Mesenchymal stem cell (in vitro differentiated cells and primary cell): Measurements from ENCODE around the gene ZFAND2A.
A peak's percentile ranks its signal among the peaks of the same experiment; 100 is the strongest.
"Not testable (repeated sequence)": the region's sequence is repeated elsewhere in the genome, so short reads cannot be mapped to it uniquely, and the experiment has no call there.

Experiments used
- DNase-seq: peaks from one replicate; pipeline ENCODE4 v3.0.0-alpha.2; 2013
- H2AFZ ChIP-seq: one replicate; pipeline ENCODE4 v1.6.1; 2013; ENCODE audit warnings: low read depth, mild to moderate bottlenecking, control low read depth, inconsistent platforms, low read length, moderate library complexity
- H2AK5ac ChIP-seq: 2 replicates; pipeline ENCODE4 v1.6.1; 2013; ENCODE audit warnings: low read length, moderate library complexity, mild to moderate bottlenecking, inconsistent platforms; ENCODE audit not compliant: severe bottlenecking
- H2BK120ac ChIP-seq: one replicate; pipeline ENCODE4 v1.6.1; 2013; ENCODE audit warnings: low read depth, mild to moderate bottlenecking, inconsistent platforms, low read length, moderate library complexity
- H2BK12ac ChIP-seq, 2 experiments: one replicate each; pipeline ENCODE4 v1.6.1; 2013; ENCODE audit warnings: inconsistent platforms in 2 of 2, low read length in 2 of 2, mild to moderate bottlenecking in 2 of 2, moderate library complexity in 2 of 2, control low read depth in 1 of 2
- H2BK15ac ChIP-seq: one replicate; pipeline ENCODE4 v1.6.1; 2013; ENCODE audit warnings: mild to moderate bottlenecking, low read depth, inconsistent platforms; ENCODE audit not compliant: poor library complexity, severe bottlenecking
- H2BK5ac ChIP-seq: 2 replicates; pipeline ENCODE4 v1.6.1; 2013; ENCODE audit warnings: low read depth, mild to moderate bottlenecking, low read length, control low read depth, inconsistent platforms; ENCODE audit not compliant: poor library complexity, severe bottlenecking
- H3K14ac ChIP-seq, 2 experiments: one replicate each; pipeline ENCODE4 v1.6.1; 2013; ENCODE audit warnings: inconsistent platforms in 2 of 2, low read length in 2 of 2, control low read depth in 1 of 2, mild to moderate bottlenecking in 1 of 2, moderate library complexity in 1 of 2
- H3K18ac ChIP-seq, 2 experiments: one replicate each; pipeline ENCODE4 v1.6.1; 2013; ENCODE audit warnings: inconsistent platforms in 2 of 2, low read length in 2 of 2, control low read depth in 1 of 2, low read depth in 1 of 2, mild to moderate bottlenecking in 1 of 2
- H3K23ac ChIP-seq, 2 experiments: one replicate each; pipeline ENCODE4 v1.6.1; 2013; ENCODE audit warnings: inconsistent platforms in 2 of 2, low read length in 2 of 2, mild to moderate bottlenecking in 2 of 2, moderate library complexity in 2 of 2, control low read depth in 1 of 2
- H3K27ac ChIP-seq: 2 replicates; pipeline ENCODE4 v1.5.1; 2013; ENCODE audit warnings: mild to moderate bottlenecking, moderate library complexity, low read length, control low read depth, inconsistent platforms; ENCODE audit not compliant: poor library complexity, severe bottlenecking
- H3K27me3 ChIP-seq, 2 experiments: 2 replicates each; pipeline versions ENCODE4 v1.6.1 to v1.7.0; 2013; ENCODE audit warnings: low read length in 2 of 2, mild to moderate bottlenecking in 2 of 2, moderate library complexity in 2 of 2, control low read depth in 1 of 2, inconsistent platforms in 1 of 2; ENCODE audit not compliant: control insufficient read depth in 1 of 2, insufficient read depth in 1 of 2
- H3K36me3 ChIP-seq, 2 experiments: 2 replicates each; pipeline versions ENCODE4 v1.6.1 to v1.7.0; 2013; ENCODE audit warnings: low read length in 2 of 2, control low read depth in 1 of 2, inconsistent platforms in 1 of 2, low read depth in 1 of 2, mild to moderate bottlenecking in 1 of 2; ENCODE audit not compliant: insufficient read depth in 2 of 2, control insufficient read depth in 1 of 2
- H3K4ac ChIP-seq, 2 experiments: one replicate each; pipeline ENCODE4 v1.6.1; 2013; ENCODE audit warnings: inconsistent platforms in 2 of 2, low read length in 2 of 2, mild to moderate bottlenecking in 2 of 2, moderate library complexity in 2 of 2, control low read depth in 1 of 2, low read depth in 1 of 2
- H3K4me1 ChIP-seq: 2 replicates; pipeline ENCODE4 v1.6.1; 2013; ENCODE audit warnings: low read depth, low read length, control low read depth; ENCODE audit not compliant: control insufficient read depth, insufficient read depth
- H3K4me2 ChIP-seq: 2 replicates; pipeline ENCODE4 v1.6.1; 2013; ENCODE audit warnings: low read length, mild to moderate bottlenecking, inconsistent platforms; ENCODE audit not compliant: poor library complexity, severe bottlenecking
- H3K4me3 ChIP-seq, 2 experiments: 2 replicates each; pipeline versions ENCODE4 v1.5.1 to v1.7.0; 2013; ENCODE audit warnings: low read length in 2 of 2, mild to moderate bottlenecking in 2 of 2, control low read depth in 1 of 2, low read depth in 1 of 2; ENCODE audit not compliant: insufficient read depth in 1 of 2
- H3K79me1 ChIP-seq: replicated peaks from 2 replicates; pipeline ENCODE4 v1.6.1; 2013; ENCODE audit warnings: mild to moderate bottlenecking, control low read depth, low read length, inconsistent platforms; ENCODE audit not compliant: poor library complexity, severe bottlenecking
- H3K9ac ChIP-seq: 2 replicates; pipeline ENCODE4 v1.7.0; 2013; ENCODE audit warnings: mild to moderate bottlenecking, low read length, moderate library complexity
- H3K9me3 ChIP-seq: 2 replicates; pipeline ENCODE4 v1.7.0; 2013; ENCODE audit warnings: mild to moderate bottlenecking, low read length; ENCODE audit not compliant: control insufficient read depth
- H4K8ac ChIP-seq: one replicate; pipeline ENCODE4 v1.6.1; 2013; ENCODE audit warnings: inconsistent platforms, mild to moderate bottlenecking, low read length, moderate library complexity
- H4K91ac ChIP-seq: one replicate; pipeline ENCODE4 v1.6.1; 2013; ENCODE audit warnings: mild to moderate bottlenecking, low read length, inconsistent platforms
- WGBS: methylation state at CpG from one replicate; pipeline ENCODE4 v1.1.7; 2013; ENCODE audit warnings: mixed read lengths; 5-methylcytosine and 5-hydroxymethylcytosine counted together

The ZFAND2A gene

GRCh38 chr7:1196950-1197349, 37.0 kb upstream of the ZFAND2A start:
- no peak overlapping the region for H3K14ac ChIP-seq

GRCh38 chr7:1196441-1196840, 36.4 kb upstream of the ZFAND2A start:
- not testable (repeated sequence) for DNase-seq, H4K8ac ChIP-seq, H4K91ac ChIP-seq, H3K4me3 ChIP-seq, H3K9me3 ChIP-seq, H2BK15ac ChIP-seq, H3K4ac ChIP-seq, H3K27ac ChIP-seq, H3K18ac ChIP-seq, H3K36me3 ChIP-seq, H3K14ac ChIP-seq, H3K9ac ChIP-seq, H3K79me1 ChIP-seq, H3K23ac ChIP-seq, H2AFZ ChIP-seq, H2BK120ac ChIP-seq, H3K4me2 ChIP-seq, H2BK12ac ChIP-seq, H2BK5ac ChIP-seq, H2AK5ac ChIP-seq, H3K4me1 ChIP-seq
- WGBS = no CpG with 5 or more reads among the region's 4 CpGs
- peaks cover 17 to 38% of the 10 kb centered on the region in 2 experiments for H3K27me3 ChIP-seq

More at GRCh38 chr7:1196950-1197349, 37.0 kb upstream of the ZFAND2A start:
- H3K18ac ChIP-seq = no peak overlapping the region
- no peak overlapping the region for H2BK15ac ChIP-seq
- no peaks in the 10 kb centered on the region for H3K79me1 ChIP-seq
- no peaks in the 10 kb centered on the region for H3K36me3 ChIP-seq
- H3K4me2 ChIP-seq = no peak overlapping the region
- no peak overlapping the region for H4K8ac ChIP-seq
- H2AFZ ChIP-seq = no peak overlapping the region
- H3K4me3 ChIP-seq = no peak overlapping the region
- peaks cover 6% of the 10 kb centered on the region for H3K4me1 ChIP-seq
- no peak overlapping the region for H4K91ac ChIP-seq
- H2AK5ac ChIP-seq = no peak overlapping the region
- H2BK12ac ChIP-seq = no peak overlapping the region
- no peak for DNase-seq
- H3K9me3 ChIP-seq = no peaks in the 10 kb centered on the region
- WGBS = 95% methylated on average over 6 of the region's 6 CpGs
- peaks cover 18 to 43% of the 10 kb centered on the region in 2 experiments for H3K27me3 ChIP-seq
- H3K27ac ChIP-seq = no peak overlapping the region
- no peak overlapping the region for H3K4ac ChIP-seq
- no peak overlapping the region for H2BK120ac ChIP-seq
- no peak overlapping the region for H3K23ac ChIP-seq
- H2BK5ac ChIP-seq = no peak overlapping the region
- no peak overlapping the region for H3K9ac ChIP-seq

GRCh38 chr7:1193593-1194424, 33.8 kb upstream of the ZFAND2A start:
- Histone ChIP-seq H3K27me3 (peaks cover 18 to 37% of the 10 kb centered on the region in 2 experiments), H4K8ac (no peak overlapping the region), H4K91ac (no peak overlapping the region), H3K4me3 (no peak overlapping the region), H3K9ac (no peak overlapping the region), H3K14ac (no peak overlapping the region), H3K9me3 (no peaks in the 10 kb centered on the region), H2BK120ac (no peak overlapping the region), H2AK5ac (no peak overlapping the region), H3K23ac (no peak overlapping the region), H2AFZ (no peak overlapping the region), H2BK5ac (no peak overlapping the region), H3K4me1 (peaks cover 6% of the 10 kb centered on the region), H3K4me2 (no peak overlapping the region), H3K79me1 (no peaks in the 10 kb centered on the region), H2BK12ac (no peak overlapping the region), H3K18ac (no peak overlapping the region), H3K27ac (no peak overlapping the region), H3K4ac (no peak overlapping the region), H2BK15ac (no peak overlapping the region), H3K36me3 (no peaks in the 10 kb centered on the region)
- WGBS = 65% methylated on average over 36 of the region's 36 CpGs
- peak; percentile 8 for DNase-seq

GRCh38 chr7:1192171-1192676, 32.2 kb upstream of the ZFAND2A start:
- peak overlapping the region; percentile 88 for H2BK15ac ChIP-seq
- H3K4me1 ChIP-seq = peaks cover 5% of the 10 kb centered on the region
- H4K8ac ChIP-seq = peak overlapping the region; percentile 64
- no peak overlapping the region for H3K4me3 ChIP-seq
- H3K18ac ChIP-seq = no peak overlapping the region
- H3K27ac ChIP-seq = no peak overlapping the region
- H2BK5ac ChIP-seq = no peak overlapping the region
- H4K91ac ChIP-seq = peak overlapping the region; percentile 1
- peak; percentile 90 for DNase-seq
- H3K4me2 ChIP-seq = no peak overlapping the region
- peaks cover 24 to 50% of the 10 kb centered on the region in 2 experiments for H3K27me3 ChIP-seq
- H3K23ac ChIP-seq = no peak overlapping the region
- no peaks in the 10 kb centered on the region for H3K9me3 ChIP-seq
- H3K36me3 ChIP-seq = no peaks in the 10 kb centered on the region
- H3K9ac ChIP-seq = no peak overlapping the region
- H3K4ac ChIP-seq = no peak overlapping the region
- H3K14ac ChIP-seq = no peak overlapping the region
- no peaks in the 10 kb centered on the region for H3K79me1 ChIP-seq
- no peak overlapping the region for H2AK5ac ChIP-seq
- H2BK120ac ChIP-seq = no peak overlapping the region
- WGBS = 42% methylated on average over 15 of the region's 15 CpGs
- no peak overlapping the region for H2AFZ ChIP-seq
- no peak overlapping the region for H2BK12ac ChIP-seq
